Head of caudate nucleus (tissue), 42 donors: Measurements from ENCODE around the gene UBR3.
"Not testable (repeated sequence)": the region's sequence is repeated elsewhere in the genome, so short reads cannot be mapped to it uniquely, and the experiment has no call there.

Experiments
- DNase-seq, 42 donors: peaks; one replicate each; pipeline versions ENCODE4 v3.0.0 to v3.0.0-alpha.2; 2020 to 2021; ENCODE audit warnings: mixed read lengths in 7 of 42
- intact Hi-C: fragments of 100-400 bp; cut with DNase I; formaldehyde crosslinking; loops from one replicate; pipeline ENCODE4 v1.15.0; 2022

Gene UBR3

DNA sequence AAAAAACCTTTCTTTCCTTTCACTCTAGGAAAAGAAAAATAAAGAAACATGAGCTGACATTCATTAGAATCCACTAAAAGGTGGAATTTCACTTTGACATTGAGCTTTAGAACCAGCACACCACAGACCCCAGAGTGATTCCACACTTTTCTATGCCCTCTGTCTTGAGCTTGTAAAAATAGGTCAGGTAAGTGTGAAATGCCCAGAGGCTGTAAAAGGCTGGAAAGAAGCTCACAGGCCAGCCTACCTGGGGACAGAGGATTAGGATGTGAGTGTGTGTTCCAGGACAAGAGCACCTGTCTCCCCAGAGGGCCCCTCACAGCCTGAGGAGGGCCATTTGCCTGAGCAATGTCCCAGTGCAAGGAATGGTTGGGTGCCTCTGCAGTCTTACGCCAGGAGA, 294.4 kb downstream of the UBR3 start:
- DNase-seq, result no peak

GRCh38 chr2:170122883-170123547, 295.8 kb downstream of the UBR3 start:
- intact Hi-C loops, result no loop called here

More for the DNA sequence above, 294.4 kb downstream of the UBR3 start:
- intact Hi-C loops, result no loop called here

GRCh38 chr2:170123593-170123992, 296.3 kb downstream of the UBR3 start:
- no peak for DNase-seq
- intact Hi-C loops, result no loop called here

More at GRCh38 chr2:170122883-170123547, 295.8 kb downstream of the UBR3 start:
- no peak for DNase-seq

DNA sequence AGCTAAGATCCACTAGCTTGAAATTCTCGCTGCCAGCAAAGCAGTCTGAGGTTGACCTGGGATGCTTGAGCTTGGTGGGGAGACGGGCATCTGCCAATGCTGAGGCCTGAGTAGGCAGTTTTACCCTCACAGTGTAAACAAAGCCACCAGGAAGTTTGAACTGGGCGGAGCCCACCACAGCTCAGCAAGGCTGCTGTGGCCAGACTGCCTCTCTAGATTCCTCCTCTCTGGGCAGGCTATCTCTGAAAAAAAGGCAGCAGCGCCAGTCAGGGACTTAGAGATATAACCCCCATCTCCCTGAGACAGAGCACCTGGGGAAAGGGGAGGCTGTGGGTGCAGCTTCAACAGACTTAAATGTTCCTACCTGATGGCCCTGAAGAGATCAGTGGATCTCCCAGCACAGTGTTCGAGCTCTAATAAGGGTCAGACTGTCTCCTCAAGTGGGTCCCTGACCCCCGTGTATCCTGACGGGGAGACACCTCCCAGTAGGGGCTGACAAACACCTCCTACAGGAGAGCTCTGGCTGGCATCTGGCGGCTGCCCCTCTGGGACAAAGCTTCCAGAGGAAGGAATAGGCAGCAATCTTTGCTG, 299.0 kb downstream of the UBR3 start:
- intact Hi-C loops, DNase-seq: not testable (repeated sequence)
